EL (cell line): ENCODE results near the gene MMP7.
A peak's percentile ranks its signal among the peaks of the same experiment; 100 is the strongest.

Experiments
- DNase-seq: peaks from one replicate; pipeline ENCODE4 v3.0.0-alpha.2; 2016

Gene MMP7

GRCh38 chr11:102530558-102530957, at the start of gene MMP7:
MMP7 (minus strand) TSS chr11:102530747; CDS start chr11:102530700, 47 bp downstream.
- peak; percentile 67 for DNase-seq

- DNase-seq, result no peak
Measured at GRCh38 chr11:102577723-102578122, 47.2 kb upstream of the MMP7 start.

- no peak for DNase-seq
Measured at GRCh38 chr11:102577182-102577581, 46.6 kb upstream of the MMP7 start.

- DNase-seq, result no peak
Measured at GRCh38 chr11:102576350-102576749, 45.8 kb upstream of the MMP7 start.

- DNase-seq, result no peak
Measured at GRCh38 chr11:102575012-102575411, 44.5 kb upstream of the MMP7 start.

GRCh38 chr11:102573851-102574250, 43.3 kb upstream of the MMP7 start:
- DNase-seq, result no peak

- no peak for DNase-seq
Measured at GRCh38 chr11:102572554-102573220, 42.1 kb upstream of the MMP7 start.

- no peak for DNase-seq
Measured at GRCh38 chr11:102568851-102569250, 38.3 kb upstream of the MMP7 start.

GRCh38 chr11:102566112-102566511, 35.6 kb upstream of the MMP7 start:
- no peak for DNase-seq

- peak; percentile 75 for DNase-seq
Measured at GRCh38 chr11:102564110-102564509, 33.6 kb upstream of the MMP7 start.

GRCh38 chr11:102561636-102562035, 31.1 kb upstream of the MMP7 start:
- DNase-seq, result no peak

GRCh38 chr11:102560555-102561011, 30.0 kb upstream of the MMP7 start:
- DNase-seq, result peak; percentile 64

- DNase-seq, result no peak
Measured at GRCh38 chr11:102559839-102560238, 29.3 kb upstream of the MMP7 start.

GRCh38 chr11:102555091-102555490, 24.5 kb upstream of the MMP7 start:
- DNase-seq, result no peak

GRCh38 chr11:102553835-102554282, 23.3 kb upstream of the MMP7 start:
- DNase-seq, result no peak

GRCh38 chr11:102552447-102553194, 22.1 kb upstream of the MMP7 start:
- DNase-seq, result peak; percentile 64

GRCh38 chr11:102552020-102552419, 21.5 kb upstream of the MMP7 start:
- no peak for DNase-seq

GRCh38 chr11:102551169-102551781, 20.7 kb upstream of the MMP7 start:
- DNase-seq, result no peak

GRCh38 chr11:102546923-102547471, 16.4 kb upstream of the MMP7 start:
- DNase-seq, result no peak

- no peak for DNase-seq
Measured at GRCh38 chr11:102546427-102546826, 15.9 kb upstream of the MMP7 start.

GRCh38 chr11:102545701-102546100, 15.2 kb upstream of the MMP7 start:
- DNase-seq, result no peak

GRCh38 chr11:102544594-102544993, 14.0 kb upstream of the MMP7 start:
- DNase-seq, result no peak

GRCh38 chr11:102539567-102539966, 9.0 kb upstream of the MMP7 start:
- no peak for DNase-seq

- DNase-seq, result no peak
Measured at GRCh38 chr11:102538932-102539331, 8.4 kb upstream of the MMP7 start.
